ENCODE measurements around the gene HPCAL1.

DNA sequence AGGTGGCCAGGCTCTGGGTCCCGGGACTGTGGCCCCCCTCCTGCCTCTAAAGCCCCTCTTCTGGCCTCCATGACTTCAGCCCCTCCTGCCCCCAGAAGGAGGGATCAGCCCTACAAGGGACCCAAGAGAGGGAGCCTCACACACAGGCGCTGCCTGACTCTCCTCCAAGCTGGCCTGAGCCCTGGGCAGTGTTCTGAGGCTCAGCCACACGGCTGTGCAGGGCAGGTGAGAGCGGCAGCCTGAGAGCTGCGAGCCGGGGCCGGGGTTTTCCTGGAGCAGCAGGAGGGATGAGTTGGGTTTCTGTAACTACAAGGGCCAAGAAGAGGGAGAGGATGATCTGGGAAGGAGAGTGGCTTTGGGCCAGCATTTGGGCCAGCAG is 70.1 kb downstream of the HPCAL1 start:
- TF ChIP-seq, protein P1, sequence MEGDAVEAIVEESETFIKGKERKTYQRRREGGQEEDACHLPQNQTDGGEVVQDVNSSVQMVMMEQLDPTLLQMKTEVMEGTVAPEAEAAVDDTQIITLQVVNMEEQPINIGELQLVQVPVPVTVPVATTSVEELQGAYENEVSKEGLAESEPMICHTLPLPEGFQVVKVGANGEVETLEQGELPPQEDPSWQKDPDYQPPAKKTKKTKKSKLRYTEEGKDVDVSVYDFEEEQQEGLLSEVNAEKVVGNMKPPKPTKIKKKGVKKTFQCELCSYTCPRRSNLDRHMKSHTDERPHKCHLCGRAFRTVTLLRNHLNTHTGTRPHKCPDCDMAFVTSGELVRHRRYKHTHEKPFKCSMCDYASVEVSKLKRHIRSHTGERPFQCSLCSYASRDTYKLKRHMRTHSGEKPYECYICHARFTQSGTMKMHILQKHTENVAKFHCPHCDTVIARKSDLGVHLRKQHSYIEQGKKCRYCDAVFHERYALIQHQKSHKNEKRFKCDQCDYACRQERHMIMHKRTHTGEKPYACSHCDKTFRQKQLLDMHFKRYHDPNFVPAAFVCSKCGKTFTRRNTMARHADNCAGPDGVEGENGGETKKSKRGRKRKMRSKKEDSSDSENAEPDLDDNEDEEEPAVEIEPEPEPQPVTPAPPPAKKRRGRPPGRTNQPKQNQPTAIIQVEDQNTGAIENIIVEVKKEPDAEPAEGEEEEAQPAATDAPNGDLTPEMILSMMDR (IDR thresholded peaks at IDR 0.05) = no peak
- TF ChIP-seq POLR2A (IDR thresholded peaks at IDR 0.05) = no peak
